GM21825 (cell line): Measurements from ENCODE around the gene MTHFD2L.
"Not testable (repeated sequence)": the region's sequence is repeated elsewhere in the genome, so short reads cannot be mapped to it uniquely, and the experiment has no call there.

Source experiments
- ATAC-seq: cut with Tn5 transposase; IDR thresholded peaks from one replicate; pipeline ENCODE4 v1.9.1; 2021; ENCODE audit warnings: mild to moderate bottlenecking, moderate library complexity; ENCODE audit not compliant: unreplicated experiment

Gene MTHFD2L

DNA sequence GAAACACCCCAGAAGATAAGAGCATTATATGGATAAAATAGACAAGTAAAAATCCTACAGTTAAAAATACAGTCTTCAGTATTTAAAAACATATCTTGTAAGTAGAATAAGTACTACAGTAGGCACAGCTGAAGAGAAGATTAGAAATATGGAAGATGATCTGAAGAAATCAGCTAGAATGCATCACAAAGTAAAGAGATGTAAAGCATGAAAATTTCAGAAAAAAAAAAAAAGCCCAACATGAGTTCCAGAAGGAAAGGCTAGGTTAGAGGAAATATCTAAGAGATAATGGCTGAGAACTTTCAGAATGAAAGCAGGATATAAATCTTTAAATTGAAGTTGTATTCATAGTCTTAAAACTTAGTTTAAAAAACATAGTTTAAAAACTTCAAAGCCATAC is 171.4 kb downstream of the MTHFD2L start:
- no peak for ATAC-seq

DNA sequence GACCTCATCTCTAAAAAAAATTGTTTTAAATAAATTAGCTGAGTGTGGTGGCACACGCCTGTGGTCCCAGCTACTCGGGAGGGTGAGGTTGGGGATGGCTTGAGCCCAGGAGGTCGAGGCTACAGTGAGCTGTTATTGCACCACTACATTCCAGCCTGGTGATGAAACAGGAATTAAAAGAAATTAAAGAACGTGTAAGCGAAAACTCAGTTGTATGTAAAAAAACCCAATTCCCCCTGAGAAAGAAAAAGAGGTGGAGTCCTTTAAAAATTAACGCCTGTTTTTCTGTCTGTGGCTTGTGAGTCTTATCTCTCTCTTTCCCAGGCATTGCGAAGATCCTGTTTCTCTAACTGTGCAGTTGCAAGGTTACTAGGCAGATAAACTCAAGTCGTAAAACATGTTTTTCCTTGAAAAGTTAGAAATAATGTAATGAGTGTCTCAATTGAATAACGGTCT is 172.4 kb downstream of the MTHFD2L start:
- no peak for ATAC-seq

DNA sequence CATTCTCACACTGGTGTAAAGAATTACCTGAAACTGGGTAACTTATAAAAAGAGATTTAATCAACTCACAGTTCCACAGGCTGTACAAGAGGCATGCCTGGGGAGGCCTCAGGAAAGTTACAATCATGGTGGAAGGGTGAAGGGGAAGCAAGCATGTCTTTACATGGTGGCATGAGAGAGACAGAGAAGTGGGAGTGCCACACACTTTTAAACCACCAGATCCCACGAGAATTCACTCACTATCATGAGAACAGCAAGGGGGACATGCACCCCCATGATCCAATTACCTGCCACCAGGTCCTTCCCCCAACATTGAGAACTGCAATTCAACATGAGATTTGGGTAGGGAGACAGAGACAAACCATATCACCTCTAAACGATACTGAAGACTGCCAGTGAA is 173.3 kb downstream of the MTHFD2L start:
- no peak for ATAC-seq

DNA sequence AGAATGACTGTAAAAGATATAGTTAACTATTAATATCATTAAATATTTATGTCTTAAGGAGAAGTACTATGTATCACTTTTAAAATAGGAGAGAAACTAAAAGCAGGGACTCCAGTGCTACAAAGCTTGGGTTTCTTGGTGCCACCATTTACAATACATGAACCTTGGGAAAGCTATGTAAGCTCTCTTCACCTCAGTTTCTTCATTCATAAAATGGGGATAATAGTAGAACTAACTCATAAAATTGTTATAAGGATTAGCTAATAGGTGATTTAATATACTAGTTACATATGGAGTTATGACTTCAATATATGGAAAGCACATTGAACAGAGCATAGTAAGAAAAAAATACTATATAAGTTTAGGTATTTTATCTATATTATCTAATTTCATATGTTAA is 174.0 kb downstream of the MTHFD2L start:
- ATAC-seq = no peak

DNA sequence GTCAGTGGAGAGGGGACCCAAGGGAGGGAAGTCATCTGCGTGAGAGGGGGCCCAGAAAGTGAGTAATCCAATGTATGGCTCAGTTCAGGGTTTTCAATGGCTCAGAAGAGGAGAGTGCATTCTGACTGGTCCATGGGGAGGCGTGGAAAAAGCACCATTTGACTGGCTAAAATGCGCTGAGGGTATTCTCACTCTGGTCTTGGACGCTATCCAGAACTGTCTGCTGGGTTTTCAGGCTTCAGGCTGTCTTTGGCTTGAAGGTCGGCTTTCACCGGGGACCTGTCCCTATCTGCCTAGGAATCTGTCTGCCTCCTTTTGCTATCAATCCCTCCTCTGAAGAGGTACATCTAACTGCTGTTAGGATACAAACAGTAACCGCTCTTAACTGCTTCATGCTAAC is 176.7 kb downstream of the MTHFD2L start:
- ATAC-seq = no peak

DNA sequence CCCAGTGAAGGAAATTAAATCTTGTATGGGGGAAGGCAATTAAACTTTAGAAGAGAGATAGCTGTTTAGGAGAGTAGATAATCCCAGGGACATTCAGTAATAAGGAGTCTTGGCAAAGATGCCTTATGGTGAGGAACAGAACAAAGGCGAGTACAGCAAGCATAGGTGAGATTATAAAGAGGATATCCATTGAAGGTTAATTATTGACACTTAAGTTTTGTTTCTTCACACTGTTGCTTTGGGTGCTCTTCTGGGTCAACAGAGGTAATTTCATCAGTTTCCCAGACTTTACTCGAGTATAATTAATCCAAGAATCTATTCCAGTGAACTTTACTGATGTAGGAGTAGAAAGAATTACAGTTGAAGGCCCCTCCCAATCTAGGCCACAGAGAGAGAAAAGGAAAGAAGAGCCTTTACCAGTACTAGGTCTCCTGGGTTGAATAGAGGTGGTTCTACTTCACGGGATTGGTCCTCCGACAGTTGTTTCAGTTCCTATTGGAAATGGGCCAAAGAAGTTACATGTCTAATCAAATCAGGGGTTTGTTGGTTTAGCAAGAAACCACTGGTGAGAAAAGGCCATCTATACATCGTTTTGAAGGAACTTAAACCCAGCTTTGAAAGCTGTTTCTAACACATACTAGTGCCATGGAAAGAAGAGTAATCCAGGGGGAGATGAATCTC is 177.6 kb downstream of the MTHFD2L start:
- ATAC-seq = peak; percentile 92

DNA sequence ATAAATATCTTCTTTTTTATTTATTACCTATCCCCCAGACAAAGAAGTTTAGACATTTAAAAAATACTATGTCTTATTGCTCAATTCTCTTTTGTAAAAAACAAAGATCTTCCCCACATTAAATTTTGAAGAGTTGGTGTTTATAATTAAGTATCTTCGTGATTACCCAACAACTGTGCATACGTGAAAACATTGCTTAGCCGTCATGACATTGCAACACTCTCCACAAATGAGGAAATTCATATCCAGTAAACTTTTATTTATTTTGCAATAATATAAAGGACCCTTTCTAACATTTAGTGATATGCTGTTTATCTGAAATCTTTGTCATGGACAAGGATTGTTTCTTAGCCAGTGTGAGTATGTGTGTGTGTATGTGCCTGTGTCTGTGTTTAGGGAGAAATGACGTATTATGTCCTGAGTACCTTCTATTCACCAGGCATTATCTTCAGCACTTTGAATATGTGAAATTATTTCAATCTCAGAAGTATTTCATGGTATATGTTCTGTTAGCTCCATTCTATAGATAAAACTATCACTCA is 180.9 kb downstream of the MTHFD2L start:
- ATAC-seq = no peak

DNA sequence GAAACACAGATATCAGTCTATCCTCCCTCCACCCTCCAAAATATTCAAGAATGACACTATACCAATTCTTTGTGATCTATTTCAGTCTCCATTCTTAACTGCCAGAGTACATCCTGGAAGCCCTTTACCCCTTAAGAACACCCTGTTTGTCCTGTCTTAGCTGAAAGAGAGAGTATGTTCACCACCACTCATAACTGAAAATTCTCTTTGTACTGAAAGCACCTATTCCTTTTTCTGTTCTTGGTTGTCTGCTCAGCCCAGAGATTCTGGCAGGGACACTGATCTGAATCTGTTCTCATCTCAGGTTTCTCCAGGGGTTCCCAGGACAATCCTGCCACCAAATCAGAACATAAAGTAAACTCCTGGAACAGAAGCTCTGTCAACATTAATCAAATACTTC is 181.6 kb downstream of the MTHFD2L start:
- ATAC-seq = no peak

DNA sequence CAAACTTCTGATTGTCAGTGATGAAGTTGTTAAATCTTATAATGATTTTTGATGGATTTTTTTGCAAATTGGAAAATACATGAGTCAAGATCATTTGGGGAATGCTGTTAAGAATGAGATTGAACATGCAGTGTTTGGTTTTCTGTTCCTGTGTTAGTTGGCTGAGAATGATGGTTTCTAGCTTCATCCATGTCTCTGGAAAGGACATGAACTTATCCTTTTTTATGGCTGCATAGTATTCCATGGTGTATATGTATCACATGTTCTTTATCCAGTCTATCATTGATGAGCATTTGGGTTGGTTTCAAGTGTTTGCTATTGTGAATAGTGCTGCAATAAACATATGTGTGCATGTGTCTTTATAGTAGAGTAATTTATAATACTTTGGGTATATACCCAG is 182.5 kb downstream of the MTHFD2L start:
- not testable (repeated sequence) for ATAC-seq

DNA sequence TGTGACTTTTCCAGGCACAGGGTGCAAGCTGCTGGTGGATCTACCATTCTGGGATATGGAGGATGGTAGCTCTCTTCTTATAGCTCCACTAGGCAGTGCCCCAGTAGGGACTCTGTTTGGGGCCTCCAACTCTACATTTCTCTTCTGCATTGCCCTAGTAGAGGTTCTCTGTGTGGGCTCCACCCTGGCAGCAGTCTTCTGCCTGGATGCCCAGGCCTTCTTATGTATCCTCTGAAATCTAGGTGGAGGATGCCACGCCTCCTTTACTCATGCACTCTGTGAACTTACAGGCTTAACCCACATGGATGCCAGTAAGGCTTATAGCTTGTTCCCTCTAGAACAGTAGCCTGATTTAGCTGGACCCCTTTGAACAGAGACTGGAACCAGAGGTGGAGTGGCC is 186.1 kb downstream of the MTHFD2L start:
- no peak for ATAC-seq
